GM10248 (cell line): ENCODE data around the gene HACL1.

Source experiments
- CTCF ChIA-PET: fragments of 300-600 bp; sonication (Branson Sonifier 250); formaldehyde crosslinking; extraction: SDS; loops from one replicate; lab custom pipeline; 2021; ENCODE audit warnings: antibody characterized with exemption; lab: Yijun Ruan, JAX
- POLR2A ChIA-PET: fragments of 350-650 bp; sonication (Branson Sonifier 250); formaldehyde crosslinking; extraction: SDS; loops from one replicate; lab custom pipeline; 2020; ENCODE audit warnings: antibody characterized with exemption; lab: Yijun Ruan, JAX
- DNase-seq: peaks from one replicate; pipeline ENCODE4 v3.0.0; 2012; ENCODE audit errors: extremely low spot score
- TF ChIP-seq, protein P1 (sequence below): IDR thresholded peaks from 2 replicates; pipeline ENCODE4 v1.5.1; 2012; ENCODE audit warnings: mild to moderate bottlenecking, low read depth; ENCODE audit errors: extremely low read depth, missing control alignments, control extremely low read depth

Gene HACL1

DNA sequence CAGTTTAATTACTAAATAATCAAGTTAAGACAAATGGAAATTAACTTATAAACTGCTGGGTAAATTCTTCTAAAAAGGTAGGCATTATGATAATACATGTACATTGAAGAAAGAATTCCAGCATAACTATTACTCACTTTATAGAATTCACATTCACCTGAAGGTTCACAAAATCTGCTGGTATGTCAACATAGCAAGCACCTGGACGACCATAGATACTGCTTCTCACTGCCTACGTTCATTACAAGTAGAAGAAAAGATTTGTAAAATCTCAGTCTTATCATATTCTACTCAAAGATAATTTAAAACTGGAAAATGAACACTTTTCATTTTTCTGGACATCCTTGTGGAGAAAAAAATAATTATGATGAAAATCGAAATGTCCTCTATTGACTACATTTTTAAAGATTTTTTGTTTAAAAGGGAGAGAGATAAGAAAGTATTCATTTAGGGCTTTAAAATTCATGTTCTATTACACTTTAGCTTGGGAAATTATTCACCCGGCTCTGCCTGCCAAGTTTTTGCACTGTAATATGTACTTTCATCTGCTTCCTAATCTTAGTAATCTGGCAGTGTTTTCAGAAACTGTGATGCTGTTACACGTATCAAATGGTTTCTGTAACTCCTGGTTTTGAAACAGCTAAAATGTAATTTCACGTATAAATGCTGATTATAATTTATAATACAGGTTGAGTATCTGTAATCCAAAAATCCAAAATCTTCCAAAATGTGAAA lies 16.1 kb downstream of the HACL1 start:
- TF ChIP-seq, protein P1, sequence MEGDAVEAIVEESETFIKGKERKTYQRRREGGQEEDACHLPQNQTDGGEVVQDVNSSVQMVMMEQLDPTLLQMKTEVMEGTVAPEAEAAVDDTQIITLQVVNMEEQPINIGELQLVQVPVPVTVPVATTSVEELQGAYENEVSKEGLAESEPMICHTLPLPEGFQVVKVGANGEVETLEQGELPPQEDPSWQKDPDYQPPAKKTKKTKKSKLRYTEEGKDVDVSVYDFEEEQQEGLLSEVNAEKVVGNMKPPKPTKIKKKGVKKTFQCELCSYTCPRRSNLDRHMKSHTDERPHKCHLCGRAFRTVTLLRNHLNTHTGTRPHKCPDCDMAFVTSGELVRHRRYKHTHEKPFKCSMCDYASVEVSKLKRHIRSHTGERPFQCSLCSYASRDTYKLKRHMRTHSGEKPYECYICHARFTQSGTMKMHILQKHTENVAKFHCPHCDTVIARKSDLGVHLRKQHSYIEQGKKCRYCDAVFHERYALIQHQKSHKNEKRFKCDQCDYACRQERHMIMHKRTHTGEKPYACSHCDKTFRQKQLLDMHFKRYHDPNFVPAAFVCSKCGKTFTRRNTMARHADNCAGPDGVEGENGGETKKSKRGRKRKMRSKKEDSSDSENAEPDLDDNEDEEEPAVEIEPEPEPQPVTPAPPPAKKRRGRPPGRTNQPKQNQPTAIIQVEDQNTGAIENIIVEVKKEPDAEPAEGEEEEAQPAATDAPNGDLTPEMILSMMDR = no peak
- no peak for DNase-seq
- ChIA-PET CTCF (interaction anchor here (1.3 kb wide), 1 partner anchor 16 kb away, joined by 4 read pairs; no protein-coding TSS in a partner anchor), POLR2A (no interaction called here)

DNA sequence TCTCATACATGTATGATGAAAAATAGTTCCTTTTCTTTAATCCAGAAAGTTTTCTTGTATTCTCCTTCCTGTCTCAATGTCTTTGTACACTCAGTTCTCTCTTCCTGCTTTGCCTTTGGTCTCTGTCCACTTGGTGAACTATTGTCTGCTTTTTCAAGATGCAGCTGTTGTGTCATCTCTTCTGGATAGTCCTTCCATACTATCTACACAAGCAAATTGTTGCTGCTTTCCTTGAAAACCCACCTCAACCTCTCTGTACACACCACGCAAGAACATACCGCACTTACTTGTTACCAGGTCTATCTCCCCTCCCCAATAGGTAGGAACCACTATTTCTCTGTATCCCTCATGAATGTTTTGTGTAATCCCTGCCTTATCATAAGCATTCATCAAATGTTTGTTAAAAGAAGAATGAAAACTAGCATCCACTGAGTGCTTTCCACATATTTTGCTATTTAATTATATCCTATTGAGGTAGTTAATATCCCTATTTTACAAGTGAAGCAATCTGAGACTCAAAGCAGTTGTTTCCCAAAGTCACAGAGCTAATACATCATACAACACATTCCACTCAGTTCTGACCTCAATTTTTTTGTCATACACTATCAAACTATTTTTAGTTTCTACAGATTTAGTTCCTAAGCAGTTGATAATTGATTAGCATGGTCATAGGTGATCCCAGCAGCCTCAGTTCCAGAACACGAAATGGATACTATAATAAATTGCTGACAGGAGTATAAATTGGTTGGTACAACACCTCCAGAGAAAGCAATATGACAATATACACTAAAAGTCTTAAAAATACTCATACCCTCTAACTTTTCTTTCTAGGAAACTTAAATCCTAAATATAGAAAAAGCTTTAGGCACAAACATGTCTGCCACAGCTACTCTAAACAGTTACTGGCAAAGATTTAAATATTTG lies 19.6 kb downstream of the HACL1 start:
- no peak for DNase-seq
- ChIA-PET CTCF (no interaction called here), POLR2A (no interaction called here)
- TF ChIP-seq, protein P1 = no peak

DNA sequence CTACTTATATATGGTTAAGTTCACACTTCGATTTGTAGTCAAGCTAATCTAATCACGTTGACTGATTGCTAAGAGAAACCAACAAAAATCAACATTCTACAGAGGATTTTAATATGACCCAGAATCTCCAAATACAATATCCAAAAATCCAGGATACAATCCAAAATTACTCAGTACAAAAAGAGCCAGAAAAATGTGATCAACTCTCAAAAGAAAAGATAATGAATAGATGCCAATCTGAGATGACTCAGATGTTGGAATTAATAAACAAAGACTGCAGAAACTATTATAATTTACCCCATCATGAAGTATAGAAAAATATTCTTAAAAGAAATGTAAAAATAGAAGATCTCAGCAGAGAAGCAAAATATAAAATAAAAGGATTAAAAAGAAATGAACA lies 22.3 kb downstream of the HACL1 start:
- CTCF ChIA-PET = interaction anchor here (1.0 kb wide), 1 partner anchor 23 kb away, joined by 4 read pairs; no protein-coding TSS in a partner anchor
- POLR2A ChIA-PET = no interaction called here
- TF ChIP-seq, protein P1 = no peak
- DNase-seq = no peak

DNA sequence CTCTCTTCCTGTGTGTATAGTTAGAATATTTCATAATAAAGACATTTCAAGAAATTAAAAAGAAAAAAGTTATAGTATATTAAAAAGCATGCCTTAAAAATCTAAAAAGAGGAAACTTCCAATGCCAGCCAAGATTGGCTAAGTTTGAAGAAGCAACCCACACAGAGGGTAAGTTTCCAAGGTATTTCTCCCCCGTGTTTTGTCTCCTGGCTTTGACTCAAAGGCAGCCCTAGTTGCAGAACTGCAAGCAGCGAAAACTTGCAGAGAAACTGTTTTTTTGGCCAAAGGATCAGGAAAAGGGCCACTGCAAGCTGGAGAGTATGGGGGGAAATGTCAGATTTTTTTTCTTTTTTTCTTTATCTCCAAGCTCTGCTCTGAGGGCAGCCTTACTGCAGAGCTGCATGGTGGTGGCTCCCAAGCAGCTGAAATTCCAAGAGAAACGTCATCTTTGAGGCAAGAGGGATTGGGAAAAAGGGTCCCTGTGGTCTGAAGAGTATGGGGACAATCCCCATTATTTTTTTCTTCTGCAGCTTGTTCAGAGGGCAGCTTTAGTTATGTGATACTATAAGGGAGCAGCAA lies 23.0 kb downstream of the HACL1 start:
- ChIA-PET POLR2A (interaction anchor here (0.6 kb wide), 1 partner anchor 20 kb away, joined by 3 read pairs; no protein-coding TSS in a partner anchor), CTCF (interaction anchor here (1.0 kb wide), 1 partner anchor 22 kb away, joined by 4 read pairs; no protein-coding TSS in a partner anchor)
- TF ChIP-seq, protein P1 = no peak
- DNase-seq = no peak

DNA sequence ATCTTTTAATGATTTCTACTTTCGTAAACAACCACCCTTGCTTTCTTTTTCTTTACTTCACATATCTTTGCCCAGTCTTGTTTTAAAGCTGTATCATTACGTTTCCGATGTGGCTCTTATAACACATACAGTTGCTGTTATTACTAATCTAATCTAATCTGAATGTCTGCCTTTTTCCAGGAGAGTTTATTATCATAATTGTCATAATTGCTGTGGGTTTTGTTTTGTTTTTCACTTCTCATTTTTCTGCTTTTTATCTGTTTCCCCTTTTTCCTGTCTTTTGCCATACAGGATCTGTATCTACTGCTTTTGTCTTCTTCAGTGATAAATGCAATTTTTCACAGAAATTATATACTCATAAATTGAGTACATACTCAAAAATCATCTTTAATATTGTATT lies 24.9 kb downstream of the HACL1 start:
- ChIA-PET POLR2A (no interaction called here), CTCF (no interaction called here)
- no peak for DNase-seq
- TF ChIP-seq, protein P1 = no peak

DNA sequence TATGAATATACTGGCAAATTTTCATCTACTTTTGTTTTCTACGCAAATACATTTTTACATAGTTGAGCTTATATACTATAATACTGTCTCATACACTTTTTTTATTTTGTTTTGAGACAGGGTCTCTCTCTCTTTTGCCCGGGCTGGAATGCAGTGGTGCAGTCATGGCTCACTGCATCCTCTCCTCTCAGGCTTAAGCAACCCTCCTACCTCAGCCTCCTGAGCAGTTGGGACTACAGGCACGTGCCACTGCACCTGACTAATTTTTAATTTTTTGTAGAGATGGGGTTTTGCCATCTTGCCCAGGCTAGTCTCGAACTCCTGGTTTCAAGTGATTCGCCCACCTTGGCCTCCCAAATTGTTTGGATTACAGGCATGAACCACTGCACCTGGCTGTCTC lies 25.9 kb downstream of the HACL1 start:
- TF ChIP-seq, protein P1 = no peak
- POLR2A ChIA-PET = no interaction called here
- CTCF ChIA-PET = interaction anchor here (1.1 to 1.9 kb wide), 3 partner anchors 9 to 308 kb away, joined by 3 to 4 read pairs (median 4); partner anchors contain the start of gene BTD
- DNase-seq = no peak
